GM13977 (cell line): Measurements from ENCODE around the gene HASPIN.

ENCODE experiments used
- DNase-seq: peaks from one replicate; pipeline ENCODE4 v3.0.0; 2012; ENCODE audit warnings: low spot score
- in situ Hi-C: fragments of 300-500 bp; cut with MboI; formaldehyde crosslinking; loops from one replicate; pipeline ENCODE4 v1.12.0; 2022; ENCODE audit warnings: low sequenced_read_pairs, low pct_unique_long_range_greater_than_20kb, mixed read lengths, inconsistent platforms; ENCODE audit not compliant: unreplicated experiment
- TF ChIP-seq, protein P1 (sequence below): IDR thresholded peaks from 2 replicates; pipeline ENCODE4 v1.5.1; 2012; ENCODE audit warnings: mild to moderate bottlenecking, control low read depth; ENCODE audit not compliant: insufficient read depth; ENCODE audit errors: extremely low read depth, missing control alignments

HASPIN gene

DNA sequence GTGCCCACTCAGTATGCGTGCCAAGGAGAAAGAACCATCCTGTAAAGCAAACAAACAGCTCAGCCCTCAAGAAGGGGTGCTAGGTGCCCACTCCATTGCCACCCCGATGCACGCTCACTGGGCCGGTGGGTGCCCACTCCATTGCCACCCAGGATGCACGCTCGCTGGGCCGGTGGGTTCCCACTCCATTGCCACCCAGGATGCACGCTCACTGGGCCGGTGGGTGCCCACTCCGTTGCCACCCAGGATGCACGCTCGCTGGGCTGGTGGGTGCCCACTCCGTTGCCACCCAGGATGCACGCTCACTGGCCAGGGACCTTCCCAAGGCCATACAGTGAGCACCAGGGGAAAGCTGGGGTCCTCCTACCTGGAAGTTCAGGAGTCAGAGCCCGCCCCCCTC, 28.1 kb downstream of the HASPIN start:
- in situ Hi-C loops: no loop called here
- no peak for DNase-seq
- TF ChIP-seq, protein P1, sequence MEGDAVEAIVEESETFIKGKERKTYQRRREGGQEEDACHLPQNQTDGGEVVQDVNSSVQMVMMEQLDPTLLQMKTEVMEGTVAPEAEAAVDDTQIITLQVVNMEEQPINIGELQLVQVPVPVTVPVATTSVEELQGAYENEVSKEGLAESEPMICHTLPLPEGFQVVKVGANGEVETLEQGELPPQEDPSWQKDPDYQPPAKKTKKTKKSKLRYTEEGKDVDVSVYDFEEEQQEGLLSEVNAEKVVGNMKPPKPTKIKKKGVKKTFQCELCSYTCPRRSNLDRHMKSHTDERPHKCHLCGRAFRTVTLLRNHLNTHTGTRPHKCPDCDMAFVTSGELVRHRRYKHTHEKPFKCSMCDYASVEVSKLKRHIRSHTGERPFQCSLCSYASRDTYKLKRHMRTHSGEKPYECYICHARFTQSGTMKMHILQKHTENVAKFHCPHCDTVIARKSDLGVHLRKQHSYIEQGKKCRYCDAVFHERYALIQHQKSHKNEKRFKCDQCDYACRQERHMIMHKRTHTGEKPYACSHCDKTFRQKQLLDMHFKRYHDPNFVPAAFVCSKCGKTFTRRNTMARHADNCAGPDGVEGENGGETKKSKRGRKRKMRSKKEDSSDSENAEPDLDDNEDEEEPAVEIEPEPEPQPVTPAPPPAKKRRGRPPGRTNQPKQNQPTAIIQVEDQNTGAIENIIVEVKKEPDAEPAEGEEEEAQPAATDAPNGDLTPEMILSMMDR: no peak

DNA sequence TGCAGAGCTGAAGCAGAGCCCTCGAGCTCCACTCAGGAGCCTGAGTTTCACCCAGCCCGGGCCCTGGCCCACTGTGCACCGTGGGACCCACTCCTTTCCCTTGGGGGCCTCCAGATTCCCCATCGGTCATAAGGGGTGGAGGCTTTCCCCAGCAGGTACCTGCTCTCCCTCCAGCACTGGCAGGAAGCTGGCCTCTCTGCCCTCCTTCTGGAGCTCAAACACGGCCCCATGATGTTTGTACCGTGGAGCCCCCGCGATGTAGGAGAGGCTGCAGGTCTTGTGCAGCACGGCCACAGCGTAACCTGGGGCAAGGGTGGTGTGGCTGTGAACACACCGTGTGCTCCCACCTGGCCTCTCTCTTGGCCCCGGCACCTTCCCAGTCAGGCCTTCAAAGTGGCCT, 29.9 kb downstream of the HASPIN start:
- TF ChIP-seq, protein P1: no peak
- DNase-seq: no peak
- in situ Hi-C loops: no loop called here

DNA sequence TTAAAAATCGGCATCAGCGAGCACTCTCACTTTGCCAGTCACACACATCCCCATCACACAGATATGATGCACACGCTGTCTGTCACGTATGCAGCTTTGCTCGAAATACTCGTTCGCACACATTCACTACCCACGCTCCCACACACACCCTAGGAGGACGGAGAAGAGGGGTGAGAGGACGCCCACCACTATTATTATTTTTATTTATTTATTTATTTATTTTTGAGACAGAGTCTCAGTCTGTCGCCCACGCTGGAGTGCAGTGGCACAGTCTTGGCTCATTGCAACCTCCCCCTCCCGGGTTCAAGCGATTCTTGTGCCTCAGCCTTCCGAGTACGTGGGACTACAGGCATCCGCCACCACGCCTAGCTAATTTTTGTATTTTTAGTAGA, 30.4 kb downstream of the HASPIN start:
- TF ChIP-seq, protein P1: no peak
- in situ Hi-C loops: no loop called here
- DNase-seq: no peak

DNA sequence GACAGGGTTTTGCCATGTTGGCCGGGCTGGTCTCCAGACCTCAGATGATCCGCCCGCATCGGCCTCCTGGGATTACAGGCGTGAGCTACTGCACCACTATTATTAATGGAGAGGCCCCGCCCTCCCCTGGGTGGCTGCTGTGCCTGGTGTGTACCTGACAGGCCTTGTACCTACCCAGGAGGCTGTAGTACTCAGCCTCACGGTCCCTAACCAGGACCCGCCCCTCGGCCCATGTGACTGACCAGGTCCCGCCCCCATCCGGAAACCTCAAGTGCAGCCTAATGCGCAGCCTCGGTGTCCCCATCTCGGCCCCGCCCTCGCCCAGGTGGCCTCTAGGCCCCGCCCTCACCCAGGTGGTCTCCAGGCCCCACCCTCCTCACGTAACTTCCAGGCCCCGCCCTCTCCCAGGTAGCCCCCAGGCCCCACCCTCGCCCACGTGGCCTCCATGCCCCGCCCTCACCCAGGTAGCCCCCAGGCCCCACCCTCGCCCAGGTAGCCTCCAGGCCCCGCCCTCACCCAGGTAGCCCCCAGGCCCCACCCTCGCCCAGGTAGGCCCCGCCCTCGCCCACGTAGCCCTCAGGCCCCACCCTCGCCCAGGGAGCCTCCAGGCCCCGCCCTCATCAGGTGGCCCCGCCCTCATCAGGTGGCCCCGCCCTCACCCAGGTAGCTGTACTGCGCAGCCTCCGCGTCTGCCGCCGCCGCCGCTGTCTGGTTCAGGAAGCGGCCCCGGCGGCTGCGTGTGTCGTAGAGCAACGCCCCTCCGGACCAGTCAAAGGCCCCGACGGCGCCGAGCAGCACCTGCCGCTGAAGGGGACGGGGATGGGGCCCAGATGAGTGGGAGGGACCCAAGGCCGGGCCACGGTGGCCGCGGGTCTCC, 31.0 kb downstream of the HASPIN start:
- peak; percentile 86 for DNase-seq
- TF ChIP-seq, protein P1: no peak
- in situ Hi-C loops: no loop called here

DNA sequence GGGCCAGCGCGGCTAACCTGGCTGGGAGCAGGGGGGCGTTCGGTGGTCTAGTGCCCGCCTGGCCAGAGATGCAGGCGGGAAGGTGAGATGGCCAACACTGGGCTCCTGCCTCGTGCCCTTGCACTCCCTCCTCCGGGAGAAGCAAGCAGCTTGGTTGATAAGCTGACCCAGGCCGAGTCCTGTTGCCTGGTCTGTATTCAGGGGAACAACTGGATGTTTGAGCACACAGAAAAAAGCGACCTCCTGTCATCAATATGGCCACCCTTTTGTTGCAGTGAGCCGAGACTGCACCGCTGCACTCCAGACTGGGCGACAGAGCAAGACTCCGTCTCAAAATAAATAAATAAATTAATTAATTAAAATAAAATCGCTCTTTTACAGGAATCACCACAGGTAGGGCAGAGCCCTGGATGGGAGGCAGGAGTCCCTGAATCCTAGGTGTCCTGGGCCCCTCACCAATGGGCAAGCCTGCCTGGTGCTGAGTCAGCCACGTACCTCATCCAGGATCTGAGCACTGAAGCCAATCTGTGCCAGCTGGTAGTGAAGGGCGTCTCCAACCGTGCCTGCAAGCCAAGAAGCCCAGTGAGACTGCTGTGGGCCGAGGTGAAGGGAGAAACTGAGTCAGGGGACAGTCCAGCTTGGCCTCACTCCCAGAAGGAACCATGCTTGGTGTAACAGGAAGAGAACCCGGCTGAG, 31.8 kb downstream of the HASPIN start:
- in situ Hi-C loops: no loop called here
- no peak for DNase-seq
- TF ChIP-seq, protein P1: no peak

DNA sequence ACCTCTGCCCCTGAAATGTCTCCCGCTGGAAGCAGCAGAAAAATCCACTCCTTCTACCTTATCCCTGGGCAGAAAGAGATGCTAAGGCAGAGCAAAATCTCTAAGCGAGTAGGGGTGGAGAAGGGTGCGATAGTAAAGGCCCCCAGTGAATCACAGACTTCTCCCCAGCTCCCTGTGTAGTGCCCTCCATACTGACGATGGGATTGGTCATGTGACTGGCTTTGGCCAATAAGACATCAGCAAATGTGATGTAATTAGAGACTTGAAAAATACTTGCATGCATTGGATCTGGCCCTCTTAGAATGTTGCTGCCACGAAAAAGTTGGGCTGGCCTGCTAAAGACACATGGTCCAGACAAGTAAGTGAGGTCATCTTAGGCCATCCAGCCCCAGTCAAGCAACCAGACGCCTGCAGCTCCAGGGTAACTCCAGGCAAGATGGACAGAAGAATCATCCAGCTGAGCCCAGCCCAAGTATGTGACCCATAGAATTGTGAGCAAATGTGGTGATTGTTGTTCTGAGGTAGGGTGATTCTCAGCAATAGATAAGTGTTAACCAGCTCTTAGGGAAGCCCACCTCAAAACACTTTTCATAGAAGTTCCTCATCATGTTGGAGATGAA, 36.0 kb downstream of the HASPIN start:
- DNase-seq: no peak
- in situ Hi-C loops: no loop called here
- TF ChIP-seq, protein P1: no peak
